Omental fat pad (tissue), 4 donors: ENCODE measurements around the gene KLHL34. TPM values are rescaled to one million over a fixed set of nuclear protein-coding genes. Genes with fewer than 3 reads are reported as not detected.

Experiments
- ATAC-seq: fragments of 150-250 bp; one replicate; pipeline ENCODE4 v1.9.1; 2016; ENCODE audit warnings: mild to moderate bottlenecking, moderate library complexity; ENCODE audit not compliant: low FRiP score
- DNase-seq: peaks from one replicate; pipeline ENCODE4 v3.0.0-alpha.2; 2019; ENCODE audit warnings: low spot score
- total RNA-seq, 4 donors: library from RNA; depleted of rRNA; stranded (reverse); fragments of >200 nt; gene quantifications; one replicate each; pipeline ENCODE4 v1.1.0, GENCODE V29; 2016
- TF ChIP-seq, protein P1 (sequence below), 3 donors: fragments of 450-650 bp; IDR thresholded peaks; one replicate each; pipeline ENCODE4 v1.5.1; 2016 to 2017; ENCODE audit warnings: antibody characterized with exemption in 3 of 3, mild to moderate bottlenecking in 3 of 3, moderate library complexity in 2 of 3

KLHL34 gene
- total RNA-seq, 4 donors from 2014 or later = not detected

DNA sequence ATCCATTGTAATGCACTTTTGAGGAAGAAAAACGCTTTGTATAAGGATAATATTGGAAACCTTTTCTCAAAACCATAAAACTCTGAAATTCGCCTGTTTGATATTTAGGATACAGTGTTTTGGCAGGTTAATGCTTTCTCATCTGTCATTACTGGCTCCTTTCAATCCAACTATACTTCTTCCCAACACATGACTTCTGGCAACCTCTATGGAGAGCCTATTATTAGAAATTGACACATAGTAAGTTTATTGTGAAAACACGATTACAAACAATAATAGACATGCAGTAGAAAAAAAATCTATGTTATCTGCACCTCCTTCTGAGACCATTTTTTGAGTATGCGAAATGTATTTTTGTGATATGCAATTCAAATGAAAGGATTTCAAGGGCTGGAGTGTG, 4.6 kb upstream of the KLHL34 start:
- TF ChIP-seq, protein P1, sequence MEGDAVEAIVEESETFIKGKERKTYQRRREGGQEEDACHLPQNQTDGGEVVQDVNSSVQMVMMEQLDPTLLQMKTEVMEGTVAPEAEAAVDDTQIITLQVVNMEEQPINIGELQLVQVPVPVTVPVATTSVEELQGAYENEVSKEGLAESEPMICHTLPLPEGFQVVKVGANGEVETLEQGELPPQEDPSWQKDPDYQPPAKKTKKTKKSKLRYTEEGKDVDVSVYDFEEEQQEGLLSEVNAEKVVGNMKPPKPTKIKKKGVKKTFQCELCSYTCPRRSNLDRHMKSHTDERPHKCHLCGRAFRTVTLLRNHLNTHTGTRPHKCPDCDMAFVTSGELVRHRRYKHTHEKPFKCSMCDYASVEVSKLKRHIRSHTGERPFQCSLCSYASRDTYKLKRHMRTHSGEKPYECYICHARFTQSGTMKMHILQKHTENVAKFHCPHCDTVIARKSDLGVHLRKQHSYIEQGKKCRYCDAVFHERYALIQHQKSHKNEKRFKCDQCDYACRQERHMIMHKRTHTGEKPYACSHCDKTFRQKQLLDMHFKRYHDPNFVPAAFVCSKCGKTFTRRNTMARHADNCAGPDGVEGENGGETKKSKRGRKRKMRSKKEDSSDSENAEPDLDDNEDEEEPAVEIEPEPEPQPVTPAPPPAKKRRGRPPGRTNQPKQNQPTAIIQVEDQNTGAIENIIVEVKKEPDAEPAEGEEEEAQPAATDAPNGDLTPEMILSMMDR (IDR thresholded peaks at IDR 0.05) = no peak
- DNase-seq (no peak), ATAC-seq (no peak)

DNA sequence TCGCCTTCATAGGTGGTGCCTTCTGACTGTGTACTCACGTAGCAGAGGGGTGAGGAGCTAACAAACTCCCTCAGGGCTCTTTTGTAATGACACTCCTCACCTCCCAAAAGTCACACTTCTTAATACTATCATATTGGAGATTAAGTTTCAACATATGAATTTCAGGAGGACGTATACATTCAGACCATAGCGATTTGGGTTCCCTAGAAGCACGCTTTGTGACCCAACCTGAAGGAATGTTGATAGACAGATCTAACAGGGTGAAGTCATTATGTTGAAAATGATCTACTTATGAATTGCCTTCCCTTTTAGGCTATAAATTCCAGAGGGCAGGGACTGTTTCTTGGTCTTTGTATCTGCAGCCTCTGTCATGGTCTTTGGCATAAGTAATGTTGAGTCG, 3.2 kb upstream of the KLHL34 start:
- TF ChIP-seq, protein P1 (IDR thresholded peaks at IDR 0.05) = no peak
- ATAC-seq = no peak
- no peak for DNase-seq

DNA sequence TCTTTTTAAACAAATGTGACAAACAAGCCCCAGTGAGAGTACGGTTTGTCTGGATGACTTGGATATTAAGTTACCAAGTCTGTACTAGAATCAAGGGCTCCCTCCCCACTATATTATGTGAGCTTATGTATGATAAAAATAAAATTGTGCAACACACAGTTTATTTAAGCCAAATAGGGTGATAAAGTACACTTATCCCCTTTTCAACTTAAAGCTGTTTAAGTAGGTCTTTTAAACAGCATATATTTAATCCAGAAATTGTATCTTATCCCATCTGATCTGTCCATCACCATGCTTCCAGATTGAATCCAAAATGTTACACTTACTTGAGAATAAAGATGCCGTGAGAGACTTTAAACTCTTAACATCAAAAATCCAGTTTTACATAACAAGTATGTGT, 2.0 kb upstream of the KLHL34 start:
- DNase-seq (no peak), ATAC-seq (no peak)
- TF ChIP-seq, protein P1 (IDR thresholded peaks at IDR 0.05) = no peak

DNA sequence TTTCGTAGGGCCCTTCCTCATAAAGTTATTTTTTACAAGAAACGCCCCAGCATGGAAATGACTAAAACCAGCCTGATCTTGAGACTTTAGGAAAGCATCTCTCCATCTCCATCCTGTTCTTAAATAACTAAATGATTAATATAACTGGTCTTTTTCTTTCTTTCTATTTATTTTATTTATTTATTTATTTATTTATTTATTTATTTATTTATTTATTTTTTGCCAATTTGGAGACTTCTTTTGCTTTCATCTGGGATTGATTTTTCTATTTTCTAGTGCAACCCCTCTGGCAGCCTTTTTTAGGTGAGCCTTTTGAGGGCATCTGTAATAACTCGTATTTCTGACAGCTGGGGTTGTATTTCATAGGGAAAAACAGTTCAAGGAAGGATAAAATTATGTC, 1.2 kb upstream of the KLHL34 start:
- ATAC-seq (no peak), DNase-seq (no peak)
- TF ChIP-seq, protein P1 (IDR thresholded peaks at IDR 0.05) = no peak

DNA sequence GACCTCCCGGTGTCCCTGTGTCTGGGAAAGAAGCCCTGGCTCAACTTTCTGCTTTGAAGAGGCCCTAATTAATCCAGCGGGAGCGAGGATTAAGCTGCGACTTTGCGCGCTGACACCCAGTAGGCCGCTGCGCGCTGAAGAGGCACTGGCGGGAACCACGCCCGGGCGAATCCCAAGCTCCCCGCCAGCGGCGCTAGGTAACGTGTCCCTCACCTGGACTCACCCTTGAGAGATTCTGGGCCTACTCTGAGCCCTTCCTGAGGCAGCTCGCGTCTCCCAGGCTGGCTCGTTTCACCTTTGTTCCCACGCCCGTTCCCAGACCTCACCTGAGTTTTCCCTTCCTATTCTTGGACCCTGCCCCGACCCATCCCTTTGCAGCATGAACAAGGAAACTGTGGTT, 616 bp upstream of the KLHL34 start:
- no peak for DNase-seq
- ATAC-seq = no peak
- TF ChIP-seq, protein P1 (IDR thresholded peaks at IDR 0.05) = no peak

DNA sequence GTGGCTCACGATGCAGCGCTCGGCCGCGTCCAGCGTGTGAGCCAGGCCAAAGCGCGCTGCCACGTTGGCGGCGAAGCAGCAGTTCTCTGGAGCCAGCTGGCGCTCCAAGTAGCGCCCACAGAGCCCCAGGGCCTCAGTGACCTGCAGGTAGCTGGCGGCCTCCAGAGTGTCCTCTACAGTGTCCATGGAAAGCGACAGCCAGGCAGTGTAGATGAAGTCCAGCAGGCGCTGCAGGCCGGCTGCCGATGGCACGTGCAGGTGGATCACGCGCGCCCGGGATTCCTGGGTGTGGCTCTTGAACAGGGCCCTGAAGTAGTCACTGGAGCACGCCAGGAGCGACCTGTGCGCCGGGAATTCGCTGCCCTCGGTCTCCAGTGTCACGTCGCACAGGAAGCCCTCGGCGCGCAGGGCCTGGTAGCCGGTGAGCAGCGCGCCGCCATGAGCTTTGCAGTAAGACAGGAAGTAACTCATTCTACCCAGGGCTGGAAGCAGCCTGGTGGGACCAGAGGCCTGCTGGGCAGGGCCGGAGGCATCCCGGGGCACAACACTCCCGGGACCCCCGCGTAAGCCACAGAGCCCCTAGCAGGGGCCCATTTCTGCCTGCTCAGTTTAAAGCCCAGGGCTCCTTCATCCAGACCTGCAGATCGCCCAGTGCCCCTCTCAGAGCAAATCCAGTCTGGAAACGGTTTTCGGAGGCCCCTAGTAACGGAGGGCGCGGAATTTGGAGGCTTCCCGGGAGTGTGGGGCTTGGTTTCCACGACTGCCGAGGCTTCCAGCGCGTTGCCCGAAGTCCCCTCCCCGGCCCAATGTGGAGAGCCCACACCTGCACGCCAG, 595 bp downstream of the KLHL34 start:
- DNase-seq (no peak), ATAC-seq (no peak)
- TF ChIP-seq, protein P1 (IDR thresholded peaks at IDR 0.05) = no peak
